IPS-18c (cell line): ENCODE data around the gene PARVA.

Source experiments
- H3K4me3 ChIP-seq: 2 replicates; pipeline ENCODE4 v1.7.0; 2013; ENCODE audit warnings: low read depth, mild to moderate bottlenecking, low read length, moderate library complexity; ENCODE audit not compliant: insufficient read depth
- H3K9me3 ChIP-seq: one replicate; pipeline ENCODE4 v1.6.1; 2013; ENCODE audit warnings: mild to moderate bottlenecking, low read length, moderate library complexity; ENCODE audit not compliant: control insufficient read depth, insufficient read depth

The PARVA gene

DNA sequence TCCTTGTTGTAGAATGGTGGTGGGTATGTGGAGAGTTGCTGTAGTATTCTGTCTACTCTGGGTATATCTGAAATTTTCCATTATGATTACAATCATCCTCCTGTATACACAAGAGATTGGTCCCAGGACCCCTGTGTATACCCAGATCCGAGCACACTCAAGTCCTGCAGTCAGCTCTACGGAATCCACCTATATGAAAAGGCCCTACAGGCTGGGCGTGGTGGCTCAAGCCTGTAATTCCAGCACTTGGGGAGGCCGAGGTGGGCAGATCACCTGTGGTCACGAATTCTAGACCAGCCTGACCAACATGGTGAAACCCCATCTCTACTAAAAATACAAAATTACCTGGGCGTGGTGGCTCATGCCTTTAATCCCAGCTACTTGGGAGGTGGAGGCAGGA lies 17.2 kb downstream of the PARVA start:
- H3K9me3 ChIP-seq: no peaks in the 10 kb centered on the region
- no peak overlapping the region for H3K4me3 ChIP-seq

DNA sequence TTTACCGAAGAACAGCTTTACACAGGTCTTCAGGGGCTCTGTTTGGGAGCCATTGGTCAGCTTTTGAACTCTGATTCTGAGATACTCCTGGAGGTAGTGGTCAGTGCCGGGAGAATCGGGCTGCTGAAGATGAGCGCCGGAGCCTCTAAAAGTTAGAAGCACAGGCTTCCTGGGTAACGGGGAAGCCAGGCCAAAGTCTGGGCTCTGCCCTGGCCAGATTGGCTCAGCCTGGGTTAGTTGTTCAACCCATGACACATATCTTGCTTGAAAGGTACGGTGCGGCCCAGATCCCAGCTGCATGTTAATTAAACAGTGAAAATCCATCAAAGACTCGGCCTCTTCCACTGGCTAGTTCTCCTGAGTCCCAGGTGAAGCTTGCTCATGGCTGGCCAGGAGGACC lies 18.0 kb downstream of the PARVA start:
- Histone ChIP-seq H3K9me3 (no peaks in the 10 kb centered on the region), H3K4me3 (no peak overlapping the region)

DNA sequence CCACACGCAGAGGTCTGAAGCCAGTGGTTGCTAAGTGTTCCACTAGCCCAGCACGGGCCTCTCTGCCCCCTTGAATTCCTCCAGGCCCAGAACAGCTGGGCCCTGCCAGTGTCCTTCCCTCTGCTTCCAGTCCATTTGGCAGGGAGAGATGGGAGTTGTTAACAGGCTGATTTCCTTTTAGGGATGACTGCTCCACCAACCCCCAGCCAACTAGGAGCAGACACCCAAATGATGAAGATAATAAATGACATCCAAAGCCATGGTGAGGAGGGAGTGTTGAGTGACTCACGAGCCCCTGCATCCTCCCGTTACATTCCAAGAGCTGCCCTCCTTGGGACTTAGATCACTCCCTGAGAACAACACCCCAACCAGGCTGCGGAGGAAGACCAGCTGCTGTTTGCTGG lies 20.6 kb downstream of the PARVA start:
- no peak overlapping the region for H3K4me3 ChIP-seq

DNA sequence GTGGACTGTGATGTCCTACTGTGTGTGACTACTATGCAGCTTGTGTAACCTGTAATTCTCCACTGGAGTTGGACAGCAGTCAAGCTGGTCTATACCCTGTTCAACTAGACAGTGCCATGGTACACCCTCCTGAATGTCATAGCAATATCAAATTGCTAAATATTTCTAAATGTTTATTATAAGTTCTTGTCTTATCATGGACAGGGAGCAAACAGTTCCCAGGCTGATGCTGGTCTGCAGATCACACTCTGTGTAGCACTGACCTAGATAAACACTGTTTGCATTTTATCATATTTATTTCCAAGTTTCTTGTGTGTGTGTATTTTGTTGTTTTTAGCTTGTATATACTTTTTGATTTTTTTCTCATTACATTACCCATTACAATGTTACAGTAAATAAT lies 22.0 kb downstream of the PARVA start:
- no peak overlapping the region for H3K4me3 ChIP-seq
- no peaks in the 10 kb centered on the region for H3K9me3 ChIP-seq

More for the DNA sequence above, 20.6 kb downstream of the PARVA start:
- no peaks in the 10 kb centered on the region for H3K9me3 ChIP-seq

- no peak overlapping the region for H3K4me3 ChIP-seq
These were observed 24.7 kb downstream of the PARVA start for GRCh38 chr11:12402025-12402424.

GRCh38 chr11:12402691-12403120 lies 25.3 kb downstream of the PARVA start:
- no peaks in the 10 kb centered on the region for H3K9me3 ChIP-seq

More at GRCh38 chr11:12402025-12402424, 24.7 kb downstream of the PARVA start:
- no peaks in the 10 kb centered on the region for H3K9me3 ChIP-seq

GRCh38 chr11:12403122-12403996 lies 26.0 kb downstream of the PARVA start:
- Histone ChIP-seq H3K9me3 (no peaks in the 10 kb centered on the region), H3K4me3 (no peak overlapping the region)

More at GRCh38 chr11:12402691-12403120, 25.3 kb downstream of the PARVA start:
- H3K4me3 ChIP-seq: no peak overlapping the region

GRCh38 chr11:12403997-12404350 lies 26.6 kb downstream of the PARVA start:
- Histone ChIP-seq H3K9me3 (no peaks in the 10 kb centered on the region), H3K4me3 (no peak overlapping the region)

GRCh38 chr11:12404436-12404835 lies 27.1 kb downstream of the PARVA start:
- H3K4me3 ChIP-seq: no peak overlapping the region
- no peaks in the 10 kb centered on the region for H3K9me3 ChIP-seq

- H3K9me3 ChIP-seq: no peaks in the 10 kb centered on the region
- no peak overlapping the region for H3K4me3 ChIP-seq
These were observed 30.9 kb downstream of the PARVA start for GRCh38 chr11:12408156-12408770.

- H3K4me3 ChIP-seq: no peak overlapping the region
- H3K9me3 ChIP-seq: no peaks in the 10 kb centered on the region
These were observed 32.2 kb downstream of the PARVA start for GRCh38 chr11:12409621-12410005.

GRCh38 chr11:12410006-12410728 lies 32.8 kb downstream of the PARVA start:
- H3K9me3 ChIP-seq: no peaks in the 10 kb centered on the region
- no peak overlapping the region for H3K4me3 ChIP-seq

DNA sequence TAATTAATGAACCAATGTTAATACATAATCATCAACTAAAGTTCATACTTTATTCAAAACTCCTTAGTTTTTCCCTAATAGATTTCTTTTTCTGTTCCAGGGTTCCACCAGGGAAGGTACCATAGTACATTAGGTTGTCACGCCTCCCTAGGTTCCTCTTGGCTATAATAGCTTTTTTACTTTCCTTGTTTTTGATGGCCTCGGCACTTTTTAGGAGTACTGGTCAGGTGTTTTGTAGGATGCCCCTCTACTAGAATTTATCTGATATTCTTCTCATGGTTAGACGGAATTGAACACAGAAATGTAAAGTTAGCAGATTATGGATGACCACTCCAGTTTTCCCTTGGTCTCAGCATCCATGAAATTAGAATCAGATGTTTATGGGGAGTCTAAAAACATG lies 34.0 kb downstream of the PARVA start:
- H3K4me3 ChIP-seq: no peak overlapping the region
- H3K9me3 ChIP-seq: no peaks in the 10 kb centered on the region

DNA sequence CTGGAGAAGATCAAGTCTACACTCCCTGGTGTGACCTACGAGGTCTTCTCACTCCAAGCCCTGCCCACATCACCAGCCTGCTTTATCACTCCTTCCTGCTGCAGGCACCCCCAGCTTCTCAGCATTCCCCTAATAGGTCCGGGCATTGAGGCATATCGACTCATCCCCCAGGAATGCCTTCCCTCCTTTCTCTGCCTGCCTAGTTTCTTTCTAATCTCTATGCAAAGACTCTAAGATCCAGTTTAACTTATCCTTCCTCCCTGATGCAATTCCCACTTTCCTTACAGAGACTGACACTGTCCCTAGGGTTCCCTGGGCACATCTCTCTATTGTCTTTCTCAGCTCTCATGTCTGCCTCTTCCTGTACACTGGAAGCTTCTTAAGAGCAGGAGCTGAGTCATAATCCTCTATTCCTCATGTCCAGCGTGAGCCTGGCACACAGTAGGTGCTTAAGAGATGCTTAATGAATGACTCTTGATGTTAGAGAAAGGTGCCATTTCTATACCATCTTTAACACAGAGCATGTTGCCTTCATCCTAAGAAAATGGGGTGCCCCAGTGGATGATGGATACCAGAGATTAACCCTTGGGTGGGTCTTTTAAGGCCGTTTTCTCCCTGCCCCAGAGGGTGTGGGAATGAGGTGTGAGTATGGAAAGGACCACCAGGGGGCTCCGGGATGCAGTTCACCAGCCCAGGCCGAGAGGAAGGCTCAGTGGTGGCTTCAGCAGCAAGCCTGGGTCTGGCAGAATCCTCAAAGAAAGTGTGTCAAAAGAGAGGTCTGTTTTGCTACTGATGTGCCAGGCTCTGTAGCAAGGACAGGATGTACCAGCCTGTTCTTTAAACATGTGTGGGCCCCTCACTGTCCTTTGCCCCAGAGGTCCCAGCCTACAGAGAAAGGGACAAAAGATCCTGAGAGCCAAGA lies 34.7 kb downstream of the PARVA start:
- no peaks in the 10 kb centered on the region for H3K9me3 ChIP-seq
- H3K4me3 ChIP-seq: no peak overlapping the region

GRCh38 chr11:12413141-12414052 lies 36.0 kb downstream of the PARVA start:
- Histone ChIP-seq H3K9me3 (no peaks in the 10 kb centered on the region), H3K4me3 (no peak overlapping the region)

- no peak overlapping the region for H3K4me3 ChIP-seq
- no peaks in the 10 kb centered on the region for H3K9me3 ChIP-seq
These were observed 37.2 kb downstream of the PARVA start for GRCh38 chr11:12414611-12415010.
